Liver (tissue), 9 donors: Measurements from ENCODE around the gene BRD2. TPM values are rescaled to one million over a fixed set of nuclear protein-coding genes. Genes with fewer than 3 reads are reported as not detected.

Experiments
- DNase-seq: peaks from one replicate; pipeline ENCODE4 v3.0.0-alpha.2; 2017; ENCODE audit warnings: low spot score
- H3K27ac ChIP-seq, 2 donors: one replicate each; pipeline ENCODE4 v1.7.0; 2013; ENCODE audit warnings: inconsistent platforms in 2 of 2, low read length in 2 of 2, control low read depth in 1 of 2, low read depth in 1 of 2, mild to moderate bottlenecking in 1 of 2
- H3K27me3 ChIP-seq, 4 donors: one replicate each; pipeline versions ENCODE4 v1.6.1 to v1.7.0; 2013; ENCODE audit warnings: low read length in 3 of 4, inconsistent platforms in 1 of 4, mild to moderate bottlenecking in 1 of 4, moderate library complexity in 1 of 4; ENCODE audit not compliant: control insufficient read depth in 4 of 4, insufficient read depth in 4 of 4
- H3K36me3 ChIP-seq, 4 donors: one replicate each; pipeline versions ENCODE4 v1.6.1 to v1.7.0; 2013; ENCODE audit warnings: low read length in 3 of 4, mild to moderate bottlenecking in 3 of 4, low read depth in 1 of 4, moderate library complexity in 1 of 4; ENCODE audit not compliant: control insufficient read depth in 4 of 4, insufficient read depth in 3 of 4
- H3K4me1 ChIP-seq, 4 donors: one replicate each; pipeline versions ENCODE4 v1.6.1 to v1.7.0; 2013; ENCODE audit warnings: low read length in 3 of 4, mild to moderate bottlenecking in 3 of 4, moderate library complexity in 1 of 4; ENCODE audit not compliant: control insufficient read depth in 4 of 4, insufficient read depth in 4 of 4
- H3K4me3 ChIP-seq, 3 donors: one replicate each; pipeline versions ENCODE4 v1.6.1 to v1.7.0; 2013; ENCODE audit warnings: low read length in 3 of 3, control low read depth in 1 of 3, low read depth in 1 of 3, mild to moderate bottlenecking in 1 of 3
- H3K9ac ChIP-seq, 2 donors: one replicate each; pipeline ENCODE4 v1.7.0; 2013; ENCODE audit warnings: low read length in 2 of 2, mild to moderate bottlenecking in 2 of 2, moderate library complexity in 2 of 2, control low read depth in 1 of 2, low read depth in 1 of 2
- H3K9me3 ChIP-seq, 4 donors: one replicate each; pipeline versions ENCODE4 v1.6.1 to v1.7.0; 2013; ENCODE audit warnings: low read length in 3 of 4; ENCODE audit not compliant: control insufficient read depth in 4 of 4
- ATF3 ChIP-seq: IDR thresholded peaks from 2 replicates; pipeline ENCODE4 v1.6.1; 2016; ENCODE audit warnings: antibody characterized with exemption
- FOXA1 ChIP-seq: IDR thresholded peaks from 2 replicates; pipeline ENCODE4 v1.6.1; 2016; ENCODE audit warnings: antibody characterized with exemption
- GABPA ChIP-seq, 2 donors: IDR thresholded peaks in 1 of 2; conservative IDR thresholded peaks in 1 of 2; 2 replicates each; pipeline ENCODE4 v1.6.1; 2016; ENCODE audit warnings: antibody characterized with exemption in 2 of 2, mild to moderate bottlenecking in 1 of 2, moderate library complexity in 1 of 2
- JUND ChIP-seq, 2 donors: IDR thresholded peaks; 2 replicates each; pipeline ENCODE4 v1.6.1; 2016; ENCODE audit warnings: antibody characterized with exemption in 2 of 2
- NR2F2 ChIP-seq: IDR thresholded peaks from 2 replicates; pipeline ENCODE4 v1.6.1; 2016; ENCODE audit warnings: antibody characterized with exemption
- RAD21 ChIP-seq, 2 donors: IDR thresholded peaks; 2 replicates each; pipeline ENCODE4 v1.6.1; 2016; ENCODE audit warnings: antibody characterized with exemption in 2 of 2, mild to moderate bottlenecking in 2 of 2
- RXRA ChIP-seq, 2 donors: IDR thresholded peaks; 2 replicates each; pipeline ENCODE4 v1.6.1; 2017 to 2018; ENCODE audit warnings: antibody characterized with exemption in 2 of 2, mild to moderate bottlenecking in 1 of 2
- TAF1 ChIP-seq: conservative IDR thresholded peaks from 2 replicates; pipeline ENCODE4 v1.6.1; 2016; ENCODE audit warnings: antibody characterized with exemption, mild to moderate bottlenecking
- YY1 ChIP-seq: IDR thresholded peaks from 2 replicates; pipeline ENCODE4 v1.6.1; 2016; ENCODE audit warnings: antibody characterized with exemption, mild to moderate bottlenecking
- WGBS: extraction: QIAGEN DNeasy Blood & Tissue Kit; methylation state at CpG from one replicate; pipeline ENCODE4 v1.1.7; 2013; 5-methylcytosine and 5-hydroxymethylcytosine counted together
- polyA plus RNA-seq, 2 donors: library from polyadenylated mRNA; stranded (reverse) in 1 of 2; unstranded in 1 of 2; fragments of 200-250 nt in 1 of 2; fragments of >200 nt in 1 of 2; fragmentation: Nextera tagmentation in 1 of 2; extraction: Ambion mirVana in 1 of 2; gene quantifications; one replicate each; pipeline versions ENCODE4 v1.2.1 to v1.2.3, GENCODE V29; 2013 to 2015
- total RNA-seq, 2 donors: library from RNA; depleted of rRNA; stranded (reverse); fragments of >200 nt; gene quantifications; one replicate each; pipeline ENCODE4 v1.2.3, GENCODE V29; 2014
- TF ChIP-seq, protein P1 (sequence below): IDR thresholded peaks from 2 replicates; pipeline ENCODE4 v1.6.1; 2016; ENCODE audit warnings: antibody characterized with exemption
- TF ChIP-seq, protein P2 (sequence below): IDR thresholded peaks from 2 replicates; pipeline ENCODE4 v1.6.1; 2016; ENCODE audit warnings: antibody characterized with exemption
- TF ChIP-seq, protein P3 (sequence below): fragments of 150-350 bp; IDR thresholded peaks from 2 replicates; pipeline ENCODE4 v1.5.1; 2017; ENCODE audit warnings: improper control_type of control experiment, low read depth, low read length; ENCODE audit not compliant: missing input control
- donor health status: healthy.
- donor health status: healthy.
- donor health status: healthy.
- donor health status: healthy.
- donor health status: healthy.

The BRD2 gene
- total and polyA plus RNA-seq, 4 donors: 29.8 to 100 (median 50.2) TPM

DNA sequence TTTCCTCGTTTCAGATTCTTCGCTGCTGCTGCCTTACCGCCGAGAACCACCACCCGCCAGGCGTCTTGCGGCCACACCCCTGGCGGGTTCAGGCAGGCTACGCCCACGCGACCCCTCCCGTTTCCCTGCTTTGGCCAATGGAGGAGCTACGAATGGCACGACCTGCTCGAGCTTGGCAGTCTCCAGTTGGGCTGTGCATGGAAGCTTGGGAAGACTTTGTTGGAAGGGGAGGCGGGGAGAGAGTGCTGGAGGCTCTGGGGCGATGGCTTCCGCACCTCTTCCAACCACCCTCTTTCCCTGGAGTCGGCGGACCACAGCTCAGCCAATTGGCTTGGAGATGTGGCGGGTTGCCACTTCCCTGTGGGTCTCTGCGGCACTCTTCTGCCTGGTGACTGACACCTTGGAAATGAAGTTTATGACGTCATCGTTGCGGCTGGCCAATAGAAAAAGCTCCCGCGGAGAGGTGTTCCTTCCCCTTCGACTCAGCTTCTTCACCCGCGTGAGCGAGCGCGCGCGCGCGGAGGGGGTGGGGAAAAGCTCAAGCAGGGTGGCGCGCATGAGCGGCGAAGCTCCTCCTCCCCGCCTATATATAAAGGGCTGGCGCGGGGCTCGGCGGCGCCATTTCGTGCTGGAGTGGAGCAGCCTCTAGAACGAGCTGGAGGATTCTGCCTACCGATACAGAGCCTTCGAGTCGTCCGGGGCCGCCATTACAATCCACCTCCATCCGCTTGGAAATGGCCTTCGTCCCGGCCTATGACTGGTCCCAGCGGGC is 3.4 kb downstream of the BRD2 start (continued):
- TF ChIP-seq, protein P1, sequence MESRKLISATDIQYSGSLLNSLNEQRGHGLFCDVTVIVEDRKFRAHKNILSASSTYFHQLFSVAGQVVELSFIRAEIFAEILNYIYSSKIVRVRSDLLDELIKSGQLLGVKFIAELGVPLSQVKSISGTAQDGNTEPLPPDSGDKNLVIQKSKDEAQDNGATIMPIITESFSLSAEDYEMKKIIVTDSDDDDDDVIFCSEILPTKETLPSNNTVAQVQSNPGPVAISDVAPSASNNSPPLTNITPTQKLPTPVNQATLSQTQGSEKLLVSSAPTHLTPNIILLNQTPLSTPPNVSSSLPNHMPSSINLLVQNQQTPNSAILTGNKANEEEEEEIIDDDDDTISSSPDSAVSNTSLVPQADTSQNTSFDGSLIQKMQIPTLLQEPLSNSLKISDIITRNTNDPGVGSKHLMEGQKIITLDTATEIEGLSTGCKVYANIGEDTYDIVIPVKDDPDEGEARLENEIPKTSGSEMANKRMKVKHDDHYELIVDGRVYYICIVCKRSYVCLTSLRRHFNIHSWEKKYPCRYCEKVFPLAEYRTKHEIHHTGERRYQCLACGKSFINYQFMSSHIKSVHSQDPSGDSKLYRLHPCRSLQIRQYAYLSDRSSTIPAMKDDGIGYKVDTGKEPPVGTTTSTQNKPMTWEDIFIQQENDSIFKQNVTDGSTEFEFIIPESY: peak; percentile 69

DNA sequence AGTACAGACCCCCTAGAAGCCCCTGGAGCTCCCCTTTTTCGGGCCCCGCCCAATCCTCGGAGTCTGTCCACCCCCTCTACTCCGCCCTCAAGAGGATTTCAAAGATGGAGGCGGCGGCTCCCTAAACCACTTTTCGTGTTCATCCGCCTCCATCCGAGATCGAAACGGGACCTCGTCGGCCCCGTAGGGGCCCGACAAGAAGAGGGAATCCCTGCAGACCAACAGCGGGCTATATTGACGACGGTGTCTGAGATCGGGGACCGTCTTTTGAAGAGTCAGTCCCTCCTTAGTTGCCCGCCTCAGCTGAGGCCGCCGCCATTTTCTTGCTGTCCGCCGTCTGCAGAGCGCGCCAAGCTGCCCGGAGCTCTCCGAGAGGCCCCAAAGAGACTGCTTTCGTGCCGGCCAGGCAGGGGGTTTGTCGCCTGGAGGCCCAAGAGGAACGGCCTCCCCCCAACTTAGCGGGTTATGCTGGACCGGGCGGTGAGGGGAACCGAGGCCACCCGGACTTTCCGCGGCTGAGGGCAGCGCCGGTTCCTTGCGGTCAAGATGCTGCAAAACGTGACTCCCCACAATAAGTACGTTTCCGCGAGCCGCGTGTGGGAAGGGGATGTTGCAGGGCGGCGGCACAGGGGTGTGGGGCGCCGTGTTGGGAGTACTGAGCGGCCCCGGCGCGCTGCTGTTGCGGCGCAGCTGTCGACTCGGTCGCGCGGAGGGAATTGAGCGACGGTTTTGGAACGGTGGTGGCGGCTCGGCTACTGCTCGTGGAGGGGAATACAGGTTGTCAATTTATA is 4.2 kb downstream of the BRD2 start:
- H3K9ac ChIP-seq: peak overlapping the region; percentile 84 to 91
- DNase-seq: no peak
- peaks cover 1 to 37% (median 33%) of the 10 kb centered on the region in 4 donors for H3K4me1 ChIP-seq
- TF ChIP-seq ATF3 (no peak), TAF1 (peak; percentile 84), YY1 (peak; percentile 84)
- H3K36me3 ChIP-seq: peaks cover 15 to 33% (median 26%) of the 10 kb centered on the region in 4 donors
- WGBS: under 1% methylated on average over 70 of the region's 70 CpGs
- H3K4me3 ChIP-seq: peak overlapping the region; percentile 88 to 98 (median 95)
- no peaks in the 10 kb centered on the region for H3K27me3 ChIP-seq
- H3K27ac ChIP-seq: peak overlapping the region; percentile 51 to 100
- no peaks in the 10 kb centered on the region for H3K9me3 ChIP-seq

GRCh38 chr6:32973144-32974015 is 5.0 kb downstream of the BRD2 start:
- DNase-seq: peak; percentile 63
- Histone ChIP-seq H3K27me3 (no peaks in the 10 kb centered on the region), H3K9me3 (no peaks in the 10 kb centered on the region), H3K36me3 (peaks cover 16 to 40% (median 34%) of the 10 kb centered on the region in 4 donors), H3K4me3 (peak overlapping the region; percentile 88 to 98 (median 95)), H3K4me1 (peaks cover 1 to 45% (median 40%) of the 10 kb centered on the region in 4 donors), H3K27ac (peak overlapping the region; percentile 51 to 100), H3K9ac (peak overlapping the region; percentile 84 to 91)
- TF ChIP-seq, protein P2, sequence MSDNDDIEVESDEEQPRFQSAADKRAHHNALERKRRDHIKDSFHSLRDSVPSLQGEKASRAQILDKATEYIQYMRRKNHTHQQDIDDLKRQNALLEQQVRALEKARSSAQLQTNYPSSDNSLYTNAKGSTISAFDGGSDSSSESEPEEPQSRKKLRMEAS: no peak
- under 1% methylated on average over 23 of the region's 23 CpGs for WGBS

DNA sequence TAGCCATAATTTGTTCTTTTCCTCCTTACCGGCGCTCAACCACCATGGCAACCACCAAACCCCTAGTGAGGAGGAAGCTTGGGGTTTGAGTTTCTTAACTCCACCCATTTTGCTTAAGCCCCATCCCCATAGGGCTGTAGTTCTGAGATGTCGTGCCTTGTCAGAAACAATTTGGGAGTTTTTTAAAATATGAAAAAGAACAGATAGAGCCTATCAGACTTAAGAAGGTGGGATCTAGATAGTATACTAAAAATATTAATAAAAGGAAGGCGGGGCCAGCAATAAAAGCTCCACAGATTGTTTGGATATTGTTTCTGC is 5.6 kb downstream of the BRD2 start:
- Histone ChIP-seq H3K4me1 (peaks cover 1 to 48% (median 44%) of the 10 kb centered on the region in 4 donors), H3K9ac (peak overlapping the region; percentile 84 to 91), H3K36me3 (peaks cover 19 to 46% (median 39%) of the 10 kb centered on the region in 4 donors), H3K4me3 (peak overlapping the region; percentile 88 to 98 (median 95)), H3K27ac (peak overlapping the region; percentile 51 to 100), H3K9me3 (no peaks in the 10 kb centered on the region), H3K27me3 (no peaks in the 10 kb centered on the region)
- WGBS: under 1% methylated on average over 4 of the region's 4 CpGs
- no peak for DNase-seq
- TF ChIP-seq RXRA (IDR thresholded peaks at IDR 0.05) (no peak), FOXA1 (no peak), JUND (IDR thresholded peaks at IDR 0.05) (no peak), GABPA (IDR thresholded peaks at IDR 0.05 in 1 of 2, conservative IDR thresholded peaks at IDR 0.05 in 1 of 2) (no peak), YY1 (no peak), NR2F2 (no peak), ATF3 (no peak), RAD21 (IDR thresholded peaks at IDR 0.05) (no peak)
- TF ChIP-seq, protein P3, sequence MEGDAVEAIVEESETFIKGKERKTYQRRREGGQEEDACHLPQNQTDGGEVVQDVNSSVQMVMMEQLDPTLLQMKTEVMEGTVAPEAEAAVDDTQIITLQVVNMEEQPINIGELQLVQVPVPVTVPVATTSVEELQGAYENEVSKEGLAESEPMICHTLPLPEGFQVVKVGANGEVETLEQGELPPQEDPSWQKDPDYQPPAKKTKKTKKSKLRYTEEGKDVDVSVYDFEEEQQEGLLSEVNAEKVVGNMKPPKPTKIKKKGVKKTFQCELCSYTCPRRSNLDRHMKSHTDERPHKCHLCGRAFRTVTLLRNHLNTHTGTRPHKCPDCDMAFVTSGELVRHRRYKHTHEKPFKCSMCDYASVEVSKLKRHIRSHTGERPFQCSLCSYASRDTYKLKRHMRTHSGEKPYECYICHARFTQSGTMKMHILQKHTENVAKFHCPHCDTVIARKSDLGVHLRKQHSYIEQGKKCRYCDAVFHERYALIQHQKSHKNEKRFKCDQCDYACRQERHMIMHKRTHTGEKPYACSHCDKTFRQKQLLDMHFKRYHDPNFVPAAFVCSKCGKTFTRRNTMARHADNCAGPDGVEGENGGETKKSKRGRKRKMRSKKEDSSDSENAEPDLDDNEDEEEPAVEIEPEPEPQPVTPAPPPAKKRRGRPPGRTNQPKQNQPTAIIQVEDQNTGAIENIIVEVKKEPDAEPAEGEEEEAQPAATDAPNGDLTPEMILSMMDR: no peak
- TF ChIP-seq, protein P2: no peak
- TF ChIP-seq, protein P1: no peak
